Measurements from ENCODE around the gene LOXL1. TPM values are rescaled to one million over a fixed set of nuclear protein-coding genes. Genes with fewer than 3 reads are reported as not detected.
A peak's percentile ranks its signal among the peaks of the same experiment; 100 is the strongest.

Gene LOXL1
- total RNA-seq, 1 donor from 2014 or later, result 11.1 TPM

DNA sequence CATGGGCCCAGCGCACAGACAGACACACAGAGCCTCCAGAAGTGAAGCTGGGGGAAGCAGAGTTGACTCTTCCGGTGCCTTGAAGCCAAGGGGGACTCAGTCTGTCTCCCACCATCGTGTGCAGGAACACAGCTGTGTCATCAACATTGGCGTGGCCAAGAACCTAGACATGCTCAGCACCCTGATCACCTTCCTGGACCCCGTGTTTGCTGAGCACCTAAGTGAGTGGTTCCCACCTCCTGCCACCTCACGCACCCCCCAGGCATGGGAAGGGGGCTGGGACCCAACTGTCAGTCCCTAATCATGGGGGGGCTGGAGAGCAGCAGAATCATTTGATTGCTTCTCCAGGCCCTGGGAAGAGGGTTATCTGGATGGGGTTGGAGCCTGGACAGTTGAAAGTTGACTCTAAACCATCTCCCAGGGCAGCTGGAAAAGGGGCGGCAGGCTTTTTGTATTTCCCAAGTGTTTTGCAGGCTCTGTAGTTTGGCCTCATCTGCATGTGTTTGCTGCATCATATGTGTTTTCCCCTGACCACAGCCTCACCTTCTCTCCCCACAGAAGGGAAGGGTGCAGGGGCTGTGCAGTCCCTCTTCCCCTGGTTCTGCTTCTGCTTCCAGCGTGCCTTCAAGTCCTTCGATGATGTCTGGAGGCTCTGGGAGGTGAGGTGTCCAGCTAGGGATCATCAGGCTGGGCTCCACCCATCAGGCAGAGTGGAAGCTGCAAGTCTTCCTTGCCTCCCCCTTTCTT, 40.1 kb upstream of the LOXL1 start:
- TF ChIP-seq, protein P1, sequence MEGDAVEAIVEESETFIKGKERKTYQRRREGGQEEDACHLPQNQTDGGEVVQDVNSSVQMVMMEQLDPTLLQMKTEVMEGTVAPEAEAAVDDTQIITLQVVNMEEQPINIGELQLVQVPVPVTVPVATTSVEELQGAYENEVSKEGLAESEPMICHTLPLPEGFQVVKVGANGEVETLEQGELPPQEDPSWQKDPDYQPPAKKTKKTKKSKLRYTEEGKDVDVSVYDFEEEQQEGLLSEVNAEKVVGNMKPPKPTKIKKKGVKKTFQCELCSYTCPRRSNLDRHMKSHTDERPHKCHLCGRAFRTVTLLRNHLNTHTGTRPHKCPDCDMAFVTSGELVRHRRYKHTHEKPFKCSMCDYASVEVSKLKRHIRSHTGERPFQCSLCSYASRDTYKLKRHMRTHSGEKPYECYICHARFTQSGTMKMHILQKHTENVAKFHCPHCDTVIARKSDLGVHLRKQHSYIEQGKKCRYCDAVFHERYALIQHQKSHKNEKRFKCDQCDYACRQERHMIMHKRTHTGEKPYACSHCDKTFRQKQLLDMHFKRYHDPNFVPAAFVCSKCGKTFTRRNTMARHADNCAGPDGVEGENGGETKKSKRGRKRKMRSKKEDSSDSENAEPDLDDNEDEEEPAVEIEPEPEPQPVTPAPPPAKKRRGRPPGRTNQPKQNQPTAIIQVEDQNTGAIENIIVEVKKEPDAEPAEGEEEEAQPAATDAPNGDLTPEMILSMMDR (IDR thresholded peaks at IDR 0.05), result no peak
- intact Hi-C loops (cut with DNase I), result no loop called here
- H3K4me3 ChIP-seq, result no peak overlapping the region
- no peaks in the 10 kb centered on the region for H3K9me3 ChIP-seq
- H3K27ac ChIP-seq, result no peak overlapping the region
- peak; percentile 23 for DNase-seq
- no peaks in the 10 kb centered on the region for H3K27me3 ChIP-seq
- no peaks in the 10 kb centered on the region for H3K36me3 ChIP-seq
- ATAC-seq, result no peak
- H3K4me1 ChIP-seq, result no peaks in the 10 kb centered on the region

DNA sequence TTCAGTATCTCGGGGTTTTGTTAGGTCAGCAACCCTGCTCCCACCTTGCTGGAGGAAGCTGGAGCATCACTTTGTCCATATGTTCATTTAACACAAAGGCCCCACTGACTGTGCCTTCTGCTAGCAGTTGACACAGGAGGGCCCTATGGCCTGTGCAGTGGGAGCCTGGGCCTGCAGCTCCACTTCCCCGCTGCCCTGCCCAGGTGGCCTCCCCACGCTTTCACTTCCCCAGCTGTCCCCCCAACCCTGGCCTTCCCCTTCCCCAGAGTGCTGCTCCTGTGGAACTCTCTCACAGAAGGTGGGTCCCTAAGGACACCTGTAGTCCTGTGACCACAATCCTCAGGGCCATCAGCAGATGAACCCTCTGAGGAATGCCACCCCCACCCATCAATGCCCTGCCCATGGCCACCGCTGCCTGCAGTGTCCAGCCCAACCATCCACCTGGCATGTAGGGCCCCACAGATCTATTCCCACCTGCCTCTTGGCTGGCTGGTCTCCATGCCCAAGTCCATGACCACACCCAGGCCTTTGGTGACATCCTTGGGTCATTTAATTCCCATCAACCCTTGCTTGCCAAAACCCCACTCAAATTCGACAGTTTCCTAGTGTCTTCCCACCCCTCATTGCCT, 39.4 kb upstream of the LOXL1 start:
- TF ChIP-seq, protein P1 (IDR thresholded peaks at IDR 0.05), result no peak
- Histone ChIP-seq H3K36me3 (no peaks in the 10 kb centered on the region), H3K27me3 (no peaks in the 10 kb centered on the region), H3K4me3 (no peak overlapping the region), H3K9me3 (no peaks in the 10 kb centered on the region), H3K27ac (no peak overlapping the region), H3K4me1 (no peaks in the 10 kb centered on the region)
- DNase-seq, result peak; percentile 37
- intact Hi-C loops (cut with DNase I), result no loop called here
- no peak for ATAC-seq

DNA sequence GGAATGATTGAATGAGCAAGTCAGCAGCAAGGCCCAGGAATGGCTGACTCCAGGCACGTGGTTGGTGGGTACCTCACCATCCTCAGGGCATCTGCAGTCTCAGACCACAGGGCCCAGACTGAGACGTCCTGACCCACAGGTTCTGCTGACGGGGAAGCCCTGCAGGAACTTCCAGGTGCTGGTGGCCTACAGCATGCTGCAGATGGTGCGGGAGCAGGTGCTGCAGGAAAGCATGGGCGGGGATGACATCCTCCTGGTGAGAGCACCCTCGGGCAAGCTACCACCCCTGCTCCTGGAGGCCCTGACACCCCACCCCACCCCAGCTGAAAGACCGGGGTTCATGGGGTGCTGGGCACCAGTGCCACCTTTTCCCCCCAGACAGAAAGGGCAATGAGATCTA, 38.8 kb upstream of the LOXL1 start:
- Histone ChIP-seq H3K4me1 (no peaks in the 10 kb centered on the region), H3K9me3 (no peaks in the 10 kb centered on the region), H3K36me3 (no peaks in the 10 kb centered on the region), H3K27ac (no peak overlapping the region), H3K4me3 (no peak overlapping the region), H3K27me3 (no peaks in the 10 kb centered on the region)
- no peak for ATAC-seq
- no peak for DNase-seq
- intact Hi-C loops (cut with DNase I), result no loop called here
- TF ChIP-seq, protein P1 (IDR thresholded peaks at IDR 0.05), result no peak

DNA sequence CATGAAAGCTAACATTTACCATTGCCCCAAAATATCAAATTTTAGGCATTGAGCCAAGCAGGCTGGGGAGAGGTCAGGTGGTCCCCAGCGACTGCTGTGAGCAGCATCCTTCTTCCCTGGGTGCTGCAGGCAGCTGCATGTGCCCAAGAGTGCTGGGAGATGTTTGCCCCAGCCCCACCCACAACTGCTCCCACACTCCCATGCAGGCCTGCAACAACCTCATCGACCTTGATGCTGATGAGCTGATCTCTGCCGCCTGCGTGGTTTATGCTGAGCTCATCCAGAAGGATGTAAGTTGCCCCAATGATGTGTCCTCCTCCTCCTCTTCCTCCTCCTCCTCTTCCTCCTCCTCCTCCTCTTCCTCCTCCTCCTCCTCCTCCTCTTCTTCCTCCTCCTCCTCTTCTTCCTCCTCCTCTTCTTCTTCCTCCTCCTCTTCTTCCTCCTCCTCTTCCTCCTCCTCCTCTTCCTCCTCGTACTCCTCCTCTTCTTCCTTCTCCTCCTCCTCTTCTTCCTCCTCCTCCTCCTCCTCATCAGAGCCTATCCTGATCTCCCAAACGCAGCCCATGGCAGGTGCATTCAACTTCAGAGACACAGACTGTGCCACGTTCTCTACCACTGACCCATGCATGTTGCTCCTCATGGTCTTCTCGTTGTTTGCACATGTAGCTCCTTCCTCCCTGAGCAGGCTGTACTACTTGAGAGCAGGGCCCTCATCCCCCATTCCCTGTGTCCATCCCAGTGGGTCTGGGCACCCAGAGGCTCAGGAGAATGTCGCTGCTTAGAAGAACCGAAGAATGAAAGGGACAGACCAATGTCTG, 37.8 kb upstream of the LOXL1 start:
- H3K4me3 ChIP-seq, result no peak overlapping the region
- no peaks in the 10 kb centered on the region for H3K9me3 ChIP-seq
- intact Hi-C loops (cut with DNase I), result no loop called here
- no peaks in the 10 kb centered on the region for H3K4me1 ChIP-seq
- H3K27me3 ChIP-seq, result no peaks in the 10 kb centered on the region
- H3K27ac ChIP-seq, result no peak overlapping the region
- DNase-seq, result no peak
- ATAC-seq, result no peak
- TF ChIP-seq, protein P1 (IDR thresholded peaks at IDR 0.05), result no peak
- no peaks in the 10 kb centered on the region for H3K36me3 ChIP-seq

DNA sequence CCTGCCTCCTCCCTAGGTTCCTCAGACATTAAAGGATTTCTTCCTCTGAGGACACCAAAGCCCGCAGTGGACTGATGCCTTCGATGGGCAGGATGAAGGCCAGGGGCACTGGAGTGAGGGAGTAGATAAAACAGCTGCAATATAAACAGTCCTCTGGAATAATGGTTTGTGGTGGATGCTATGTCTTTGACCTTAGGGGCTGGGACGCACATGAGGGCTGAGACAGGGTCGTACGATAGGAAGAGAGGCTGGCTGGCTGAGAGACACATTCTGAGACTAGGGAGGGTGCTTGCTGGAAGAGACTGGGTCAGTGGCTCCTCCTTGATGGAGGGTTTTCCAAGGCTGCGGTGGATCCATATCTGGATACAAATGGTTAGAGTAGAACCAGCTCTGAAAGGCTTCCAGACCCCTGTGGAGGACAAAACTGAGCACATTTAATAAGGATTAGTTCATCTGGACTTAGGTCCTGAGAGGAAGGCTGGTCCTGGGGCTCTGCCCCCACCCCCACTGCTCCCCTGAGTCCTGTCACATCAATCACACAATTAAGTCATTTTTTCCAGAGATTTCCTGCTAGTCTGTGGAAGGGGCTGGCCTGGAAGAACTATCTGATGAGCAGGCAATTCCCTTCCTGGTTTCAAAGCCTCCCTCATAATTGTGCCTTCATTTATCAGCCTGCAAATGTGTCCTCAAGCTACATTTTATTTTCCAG, 37.1 kb upstream of the LOXL1 start:
- ATAC-seq (no peak), DNase-seq (no peak)
- TF ChIP-seq, protein P1 (IDR thresholded peaks at IDR 0.05), result no peak
- intact Hi-C loops (cut with DNase I), result no loop called here
- Histone ChIP-seq H3K27me3 (peaks cover 2% of the 10 kb centered on the region), H3K4me3 (no peak overlapping the region), H3K4me1 (no peaks in the 10 kb centered on the region), H3K36me3 (no peaks in the 10 kb centered on the region), H3K9me3 (no peaks in the 10 kb centered on the region), H3K27ac (no peak overlapping the region)

Data from upper lobe of right lung (tissue), 1 donor.